ENCODE results near the gene ZEB1.

ZEB1 gene

DNA sequence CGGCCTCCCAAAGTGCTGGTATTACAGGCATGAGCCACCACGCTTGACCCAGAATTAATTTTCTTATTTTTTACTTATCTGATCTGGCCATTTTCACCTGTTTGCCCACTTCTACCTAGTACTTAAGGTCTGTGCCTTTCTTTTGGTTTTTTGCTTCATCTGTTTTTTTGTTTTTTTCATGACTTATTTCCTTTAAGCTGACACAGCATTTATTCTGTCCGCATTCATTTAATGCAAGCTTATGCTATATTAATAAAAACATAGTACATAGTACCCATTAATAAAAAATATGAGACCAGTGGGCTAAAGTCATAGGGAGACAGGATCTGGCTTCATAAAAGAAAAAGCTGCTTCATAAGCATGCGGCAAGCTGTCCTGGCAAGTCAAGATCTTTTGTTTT, 205.4 kb downstream of the ZEB1 start:
- TF ChIP-seq EZH2phosphoT487 (conservative IDR thresholded peaks at IDR 0.05; ENCODE audit: low read length) = no peak
- TF ChIP-seq, protein P1, sequence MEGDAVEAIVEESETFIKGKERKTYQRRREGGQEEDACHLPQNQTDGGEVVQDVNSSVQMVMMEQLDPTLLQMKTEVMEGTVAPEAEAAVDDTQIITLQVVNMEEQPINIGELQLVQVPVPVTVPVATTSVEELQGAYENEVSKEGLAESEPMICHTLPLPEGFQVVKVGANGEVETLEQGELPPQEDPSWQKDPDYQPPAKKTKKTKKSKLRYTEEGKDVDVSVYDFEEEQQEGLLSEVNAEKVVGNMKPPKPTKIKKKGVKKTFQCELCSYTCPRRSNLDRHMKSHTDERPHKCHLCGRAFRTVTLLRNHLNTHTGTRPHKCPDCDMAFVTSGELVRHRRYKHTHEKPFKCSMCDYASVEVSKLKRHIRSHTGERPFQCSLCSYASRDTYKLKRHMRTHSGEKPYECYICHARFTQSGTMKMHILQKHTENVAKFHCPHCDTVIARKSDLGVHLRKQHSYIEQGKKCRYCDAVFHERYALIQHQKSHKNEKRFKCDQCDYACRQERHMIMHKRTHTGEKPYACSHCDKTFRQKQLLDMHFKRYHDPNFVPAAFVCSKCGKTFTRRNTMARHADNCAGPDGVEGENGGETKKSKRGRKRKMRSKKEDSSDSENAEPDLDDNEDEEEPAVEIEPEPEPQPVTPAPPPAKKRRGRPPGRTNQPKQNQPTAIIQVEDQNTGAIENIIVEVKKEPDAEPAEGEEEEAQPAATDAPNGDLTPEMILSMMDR (IDR thresholded peaks at IDR 0.05; ENCODE audit: insufficient read depth, low read length, poor library complexity, severe bottlenecking) = no peak
- no peaks in the 10 kb centered on the region for H3K27me3 ChIP-seq (ENCODE audit: low read length)
- H3K9me2 ChIP-seq (replicated peaks; ENCODE audit: insufficient read depth, low read length) = no peaks in the 10 kb centered on the region
- no peaks in the 10 kb centered on the region for H3F3A ChIP-seq (ENCODE audit: insufficient read depth)
- H3K79me2 ChIP-seq (ENCODE audit: insufficient read depth, low read length) = no peaks in the 10 kb centered on the region
- H3K4me2 ChIP-seq (ENCODE audit: low read depth, low read length, poor library complexity, severe bottlenecking) = no peak overlapping the region
- H4K20me1 ChIP-seq (ENCODE audit: low read depth, low read length) = no peaks in the 10 kb centered on the region
- H3K27ac ChIP-seq (ENCODE audit: low read depth, low read length) = no peak overlapping the region
- no peaks in the 10 kb centered on the region for H3K9me3 ChIP-seq (ENCODE audit: insufficient read depth, low read length)
- H3K36me3 ChIP-seq (ENCODE audit: low read length) = peaks cover 2% of the 10 kb centered on the region; the same call in 1 of the 2 replicates
- H3K9ac ChIP-seq (ENCODE audit: low read length) = no peak overlapping the region
- no peak overlapping the region for H3K4me3 ChIP-seq (ENCODE audit: insufficient read depth, low read length, poor library complexity, severe bottlenecking)
- H2AFZ ChIP-seq (ENCODE audit: low read depth, low read length, severe bottlenecking) = no peak overlapping the region

DNA sequence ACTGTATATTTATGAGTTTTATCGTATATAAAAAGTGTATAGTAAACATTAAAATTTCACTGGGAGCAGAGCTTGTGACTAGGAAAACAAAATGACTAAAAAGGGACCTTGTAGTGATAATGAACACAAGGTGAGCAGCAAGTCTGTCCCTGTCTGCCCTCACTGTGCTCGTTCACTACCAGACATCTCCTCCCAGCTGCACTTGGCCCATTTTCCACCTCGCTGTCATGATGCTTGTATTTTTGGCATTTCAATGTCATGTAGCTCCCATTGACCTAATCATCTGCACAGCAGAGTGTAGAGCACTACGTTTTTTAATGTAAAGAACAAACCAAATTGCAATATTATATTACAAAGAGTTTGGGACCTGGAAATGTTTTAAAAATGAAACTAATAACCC, 207.2 kb downstream of the ZEB1 start:
- Histone ChIP-seq H3F3A (ENCODE audit: insufficient read depth) (no peaks in the 10 kb centered on the region), H3K36me3 (ENCODE audit: low read length) (no peaks in the 10 kb centered on the region; the same call in 1 of the 2 replicates), H3K9ac (ENCODE audit: low read length) (no peak overlapping the region), H3K9me3 (ENCODE audit: insufficient read depth, low read length) (no peaks in the 10 kb centered on the region), H4K20me1 (ENCODE audit: low read depth, low read length) (no peaks in the 10 kb centered on the region), H2AFZ (ENCODE audit: low read depth, low read length, severe bottlenecking) (no peak overlapping the region), H3K27ac (ENCODE audit: low read depth, low read length) (no peak overlapping the region), H3K79me2 (ENCODE audit: insufficient read depth, low read length) (no peaks in the 10 kb centered on the region), H3K9me2 (replicated peaks; ENCODE audit: insufficient read depth, low read length) (no peaks in the 10 kb centered on the region), H3K4me3 (ENCODE audit: insufficient read depth, low read length, poor library complexity, severe bottlenecking) (no peak overlapping the region), H3K27me3 (ENCODE audit: low read length) (no peaks in the 10 kb centered on the region), H3K4me2 (ENCODE audit: low read depth, low read length, poor library complexity, severe bottlenecking) (no peak overlapping the region)
- TF ChIP-seq, protein P1 (IDR thresholded peaks at IDR 0.05; ENCODE audit: insufficient read depth, low read length, poor library complexity, severe bottlenecking) = no peak
- no peak for TF ChIP-seq EZH2phosphoT487 (conservative IDR thresholded peaks at IDR 0.05; ENCODE audit: low read length)

DNA sequence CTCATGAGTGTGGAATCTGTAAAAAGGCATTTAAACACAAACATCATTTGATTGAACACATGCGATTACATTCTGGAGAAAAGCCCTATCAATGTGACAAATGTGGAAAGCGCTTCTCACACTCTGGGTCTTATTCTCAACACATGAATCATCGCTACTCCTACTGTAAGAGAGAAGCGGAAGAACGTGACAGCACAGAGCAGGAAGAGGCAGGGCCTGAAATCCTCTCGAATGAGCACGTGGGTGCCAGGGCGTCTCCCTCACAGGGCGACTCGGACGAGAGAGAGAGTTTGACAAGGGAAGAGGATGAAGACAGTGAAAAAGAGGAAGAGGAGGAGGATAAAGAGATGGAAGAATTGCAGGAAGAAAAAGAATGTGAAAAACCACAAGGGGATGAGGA, 207.7 kb downstream of the ZEB1 start:
- Histone ChIP-seq H3K9me2 (replicated peaks; ENCODE audit: insufficient read depth, low read length) (no peaks in the 10 kb centered on the region), H3K79me2 (ENCODE audit: insufficient read depth, low read length) (no peaks in the 10 kb centered on the region), H3F3A (ENCODE audit: insufficient read depth) (no peaks in the 10 kb centered on the region), H3K9me3 (ENCODE audit: insufficient read depth, low read length) (no peaks in the 10 kb centered on the region), H3K27me3 (ENCODE audit: low read length) (no peaks in the 10 kb centered on the region), H3K4me2 (ENCODE audit: low read depth, low read length, poor library complexity, severe bottlenecking) (no peak overlapping the region), H3K9ac (ENCODE audit: low read length) (no peak overlapping the region), H2AFZ (ENCODE audit: low read depth, low read length, severe bottlenecking) (no peak overlapping the region), H3K36me3 (ENCODE audit: low read length) (no peaks in the 10 kb centered on the region; the same call in 1 of the 2 replicates), H3K4me3 (ENCODE audit: insufficient read depth, low read length, poor library complexity, severe bottlenecking) (no peak overlapping the region), H4K20me1 (ENCODE audit: low read depth, low read length) (no peaks in the 10 kb centered on the region), H3K27ac (ENCODE audit: low read depth, low read length) (no peak overlapping the region)
- no peak for TF ChIP-seq EZH2phosphoT487 (conservative IDR thresholded peaks at IDR 0.05; ENCODE audit: low read length)
- TF ChIP-seq, protein P1 (IDR thresholded peaks at IDR 0.05; ENCODE audit: insufficient read depth, low read length, poor library complexity, severe bottlenecking) = no peak
